Memory B cell (primary cell): ENCODE measurements around the gene EFNA1.
A peak's percentile ranks its signal among the peaks of the same experiment; 100 is the strongest.

ENCODE experiments used
- ATAC-seq: fragments of 150-1000 bp; cut with Tn5 transposase; 2 replicates; pipeline ENCODE4 v1.10.0; 2021; ENCODE audit warnings: low read depth, mild to moderate bottlenecking, moderate library complexity
- DNase-seq, 2 donors: peaks; one replicate each; pipeline ENCODE4 v3.0.0; 2022; ENCODE audit warnings: low spot score in 2 of 2
- H3K27ac Mint-ChIP-seq: one replicate; pipeline ENCODE4 v1.8.0; 2022; ENCODE audit warnings: mild to moderate bottlenecking, moderate library complexity, mixed read lengths
- H3K27me3 Mint-ChIP-seq: one replicate; pipeline ENCODE4 v1.8.0; 2022; ENCODE audit warnings: mixed read lengths
- H3K36me3 Mint-ChIP-seq: one replicate; pipeline ENCODE4 v1.8.0; 2022; ENCODE audit warnings: mild to moderate bottlenecking, mixed read lengths
- H3K4me1 Mint-ChIP-seq: one replicate; pipeline ENCODE4 v1.8.0; 2022; ENCODE audit warnings: mixed read lengths
- H3K4me3 Mint-ChIP-seq: one replicate; pipeline ENCODE4 v1.8.0; 2022; ENCODE audit warnings: mild to moderate bottlenecking, moderate library complexity, mixed read lengths
- H3K9me3 Mint-ChIP-seq: one replicate; pipeline ENCODE4 v1.8.0; 2022; ENCODE audit warnings: mixed read lengths

Gene EFNA1, protein sequence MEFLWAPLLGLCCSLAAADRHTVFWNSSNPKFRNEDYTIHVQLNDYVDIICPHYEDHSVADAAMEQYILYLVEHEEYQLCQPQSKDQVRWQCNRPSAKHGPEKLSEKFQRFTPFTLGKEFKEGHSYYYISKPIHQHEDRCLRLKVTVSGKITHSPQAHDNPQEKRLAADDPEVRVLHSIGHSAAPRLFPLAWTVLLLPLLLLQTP

DNA sequence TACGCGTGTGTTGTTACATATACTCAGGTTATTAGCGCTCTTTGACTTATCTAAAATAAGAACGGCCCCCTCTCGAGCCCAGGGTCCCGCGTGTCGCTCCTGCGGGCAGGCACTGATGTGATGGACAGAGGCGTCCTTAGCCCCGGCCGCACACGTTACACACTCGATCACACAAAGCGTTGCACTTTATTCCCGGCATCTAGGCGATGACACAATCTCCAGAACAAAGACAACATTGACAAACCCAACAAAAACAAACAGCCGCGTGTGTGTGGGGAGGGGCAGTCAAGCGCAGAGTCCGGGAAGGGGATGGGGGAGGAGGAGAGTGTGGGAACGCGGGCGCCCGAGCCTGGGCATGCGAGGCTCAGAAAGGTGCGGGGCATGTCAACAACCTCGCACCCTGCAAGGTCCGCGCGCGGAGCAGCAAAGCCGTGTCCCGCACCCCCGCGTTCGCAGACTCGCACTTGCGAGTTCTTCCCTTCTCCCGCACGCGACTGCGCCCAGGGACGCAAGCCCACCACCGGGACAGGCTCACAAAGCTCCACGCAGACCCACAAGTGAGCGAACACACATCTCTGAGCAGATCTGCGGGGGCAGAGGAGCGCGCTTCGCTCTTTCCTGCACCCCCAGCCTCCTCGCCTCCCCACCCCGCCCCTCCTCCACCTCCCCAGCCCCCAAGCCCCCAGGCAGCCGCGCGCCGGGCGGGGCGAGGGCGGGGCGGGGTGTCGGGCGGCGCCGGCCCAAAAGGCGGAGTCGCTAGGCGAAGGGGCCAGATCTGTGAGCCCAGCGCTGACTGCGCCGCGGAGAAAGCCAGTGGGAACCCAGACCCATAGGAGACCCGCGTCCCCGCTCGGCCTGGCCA, at the start of gene EFNA1:
Gene EFNA1, plus strand, starts transcription at position 772 of the 862 bp plus-strand sequence. CDS start 102 bp downstream, outside the sequence.
- no peaks in the 10 kb centered on the region for H3K9me3 Mint-ChIP-seq
- H3K36me3 Mint-ChIP-seq = no peaks in the 10 kb centered on the region
- peak within 1 kb of the TSS; percentile 84 for H3K4me3 Mint-ChIP-seq
- H3K4me1 Mint-ChIP-seq = peaks cover 21% of the 10 kb centered on the region
- ATAC-seq (peak; percentile 61), DNase-seq (peak in 1 of 2 donors; percentile 45)
- H3K27ac Mint-ChIP-seq = no peak within 1 kb of the TSS
- H3K27me3 Mint-ChIP-seq = peaks cover 24% of the 10 kb centered on the region

DNA sequence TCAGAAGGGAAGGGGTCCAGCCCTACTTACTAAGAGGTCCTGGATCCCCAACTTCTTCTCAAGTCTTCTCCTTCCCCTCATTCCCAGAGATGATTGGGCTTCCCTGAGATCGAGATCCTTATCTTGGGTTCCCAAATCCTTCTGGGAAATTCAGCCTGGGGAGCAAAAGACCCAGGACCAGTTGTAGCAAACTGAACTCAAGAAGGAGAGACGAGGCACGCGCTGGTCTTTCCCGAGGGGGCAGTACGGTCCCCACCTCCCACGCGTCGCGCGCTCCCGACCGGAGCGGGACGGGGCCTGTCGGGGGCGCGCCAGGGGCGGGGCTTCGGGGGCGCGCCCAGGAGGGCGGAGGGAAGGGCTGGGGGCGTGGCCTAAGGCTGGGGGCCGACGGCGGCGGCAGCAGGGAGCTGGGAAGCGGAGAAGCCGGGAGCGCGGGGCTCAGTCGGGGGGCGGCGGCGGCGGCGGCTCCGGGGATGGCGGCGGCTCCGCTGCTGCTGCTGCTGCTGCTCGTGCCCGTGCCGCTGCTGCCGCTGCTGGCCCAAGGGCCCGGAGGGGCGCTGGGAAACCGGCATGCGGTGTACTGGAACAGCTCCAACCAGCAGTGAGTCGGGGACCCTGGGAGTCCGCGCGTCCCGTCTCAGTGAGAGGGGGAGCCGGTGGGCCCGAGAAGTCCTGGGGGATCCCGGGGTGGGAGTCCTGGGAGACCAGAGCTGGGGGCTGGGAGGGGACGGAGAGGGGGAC, 49.0 kb upstream of the EFNA1 start, which contains the start of gene EFNA3:
Gene EFNA3, plus strand, starts transcription at position 369 of the 741 bp plus-strand sequence. Its CDS starts 105 bp downstream, at position 474.
- H3K4me1 Mint-ChIP-seq = peaks cover 28% of the 10 kb centered on the region
- peak within 1 kb of the TSS; percentile 86 for H3K4me3 Mint-ChIP-seq
- H3K9me3 Mint-ChIP-seq = no peaks in the 10 kb centered on the region
- ATAC-seq (peak; percentile 61), DNase-seq (peak; percentile 55 to 66)
- H3K27ac Mint-ChIP-seq = peak within 1 kb of the TSS; percentile 14
- no peaks in the 10 kb centered on the region for H3K36me3 Mint-ChIP-seq
- peaks cover 12% of the 10 kb centered on the region for H3K27me3 Mint-ChIP-seq

DNA sequence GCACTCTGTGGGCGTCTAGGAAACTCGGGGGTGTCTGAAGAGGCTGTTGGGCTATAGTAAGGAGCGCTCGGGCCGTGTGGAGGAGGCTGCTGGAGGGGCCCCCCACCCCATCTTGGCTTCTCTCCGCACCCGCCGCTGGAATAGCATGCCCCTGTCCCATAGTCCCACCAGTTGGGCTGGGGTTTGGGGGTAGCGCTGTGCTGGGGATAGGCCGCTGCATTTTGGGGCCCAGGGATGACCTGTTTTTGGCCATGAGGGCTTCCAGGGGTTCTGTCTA, 48.5 kb upstream of the EFNA1 start:
- ATAC-seq = no peak
- DNase-seq = no peak
- Mint-ChIP-seq H3K27ac (peak overlapping the region; percentile 14), H3K4me1 (peaks cover 28% of the 10 kb centered on the region), H3K9me3 (no peaks in the 10 kb centered on the region), H3K36me3 (no peaks in the 10 kb centered on the region), H3K27me3 (peaks cover 17% of the 10 kb centered on the region), H3K4me3 (peak overlapping the region; percentile 86)

DNA sequence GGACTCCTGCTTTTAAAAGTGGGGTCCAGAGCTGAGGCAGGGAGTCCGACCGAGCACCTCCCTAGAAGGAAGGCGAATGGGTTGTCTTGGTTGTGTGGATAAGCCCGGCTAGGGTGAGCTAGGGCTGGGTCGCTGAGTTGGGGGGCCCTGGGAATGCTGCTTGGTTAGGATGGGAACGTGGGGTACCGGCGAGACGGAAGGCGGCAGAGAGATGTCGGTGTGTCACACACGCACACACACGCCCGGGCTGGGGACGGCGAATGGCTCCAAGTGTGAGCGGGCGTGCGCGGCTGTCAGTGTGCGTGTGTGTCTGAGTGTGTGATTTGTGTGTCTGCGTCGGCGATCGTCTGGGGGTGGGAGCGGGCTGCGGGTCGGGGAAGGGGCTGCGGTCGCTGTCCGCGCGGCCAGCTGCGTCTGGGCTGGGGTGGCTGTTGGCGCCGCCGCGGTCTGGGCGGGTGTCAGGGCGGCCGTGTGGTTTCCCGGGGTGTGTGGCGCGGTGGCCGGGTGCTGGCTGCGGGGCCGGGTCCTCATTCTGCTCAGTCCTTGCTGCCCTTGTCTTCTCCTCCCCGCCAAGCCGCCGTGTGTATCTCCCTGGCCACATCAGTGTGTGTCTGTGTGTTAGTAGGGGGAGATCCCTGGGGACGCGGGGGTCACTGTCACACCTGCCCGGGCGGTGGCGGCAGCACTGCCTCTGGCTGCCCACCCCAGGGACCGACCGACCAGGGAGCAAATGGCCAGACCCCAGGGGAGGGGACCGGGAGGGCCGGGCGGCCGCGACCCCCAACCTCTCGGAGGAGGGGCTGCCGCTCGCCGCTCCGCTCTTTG, 48.0 kb upstream of the EFNA1 start:
- Mint-ChIP-seq H3K36me3 (no peaks in the 10 kb centered on the region), H3K9me3 (no peaks in the 10 kb centered on the region), H3K4me1 (peaks cover 33% of the 10 kb centered on the region), H3K4me3 (peak overlapping the region; percentile 86), H3K27me3 (peaks cover 17% of the 10 kb centered on the region), H3K27ac (peak overlapping the region; percentile 14)
- peak; percentile 5 for ATAC-seq
- no peak for DNase-seq

DNA sequence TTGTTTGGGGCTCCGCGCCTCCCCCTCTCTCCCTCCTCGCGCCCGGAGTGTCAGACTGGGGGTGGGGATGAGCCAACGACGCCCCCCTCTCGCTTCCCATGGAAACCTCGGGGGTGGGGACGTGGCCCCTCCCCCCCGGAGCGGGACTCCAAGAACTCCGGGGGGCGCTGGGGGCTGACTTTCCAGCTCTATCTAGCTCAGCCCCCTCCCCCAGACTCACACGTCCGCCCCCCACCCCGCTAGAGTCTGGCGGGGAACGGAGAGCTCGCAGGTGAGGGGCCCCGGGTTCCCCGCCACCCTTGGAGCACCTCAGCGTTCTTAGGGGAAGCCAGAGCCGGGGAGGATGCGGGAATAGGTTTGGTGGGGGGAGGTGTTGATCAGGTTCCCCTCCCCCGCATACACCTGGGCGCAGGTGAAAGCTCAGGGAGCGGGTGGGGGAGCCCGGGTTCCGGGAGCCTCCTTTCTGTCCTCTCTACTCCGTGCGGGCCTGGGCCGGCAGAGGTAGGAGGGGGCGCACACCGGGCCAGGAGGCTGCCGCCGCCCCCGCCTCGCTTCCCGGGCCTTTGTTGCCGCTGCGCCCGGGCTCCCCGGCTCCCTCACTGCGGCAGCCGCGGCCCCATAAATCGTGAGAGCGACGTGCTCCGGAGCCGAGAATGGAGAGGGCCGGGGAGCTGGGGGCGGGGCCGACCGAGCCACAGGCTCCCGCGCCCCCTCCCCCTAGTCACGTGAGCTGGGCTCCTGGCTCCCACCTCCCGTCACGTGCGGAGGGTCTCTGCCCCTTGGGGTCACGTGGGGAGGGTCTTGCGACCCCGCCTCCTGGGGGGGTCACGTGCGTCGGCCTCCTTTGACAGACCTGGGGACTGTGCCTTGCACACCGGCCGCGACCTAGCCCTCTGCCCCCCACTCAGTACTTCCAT, 47.1 kb upstream of the EFNA1 start:
- no peaks in the 10 kb centered on the region for H3K36me3 Mint-ChIP-seq
- peaks cover 37% of the 10 kb centered on the region for H3K4me1 Mint-ChIP-seq
- peak overlapping the region; percentile 43 for H3K4me3 Mint-ChIP-seq
- ATAC-seq (no peak), DNase-seq (peak in 1 of 2 donors; percentile 48)
- no peak overlapping the region for H3K27ac Mint-ChIP-seq
- H3K9me3 Mint-ChIP-seq = no peaks in the 10 kb centered on the region
- H3K27me3 Mint-ChIP-seq = peaks cover 17% of the 10 kb centered on the region

- no peak for DNase-seq
- peak overlapping the region; percentile 62 for H3K4me3 Mint-ChIP-seq
- ATAC-seq = no peak
- H3K27ac Mint-ChIP-seq = peak overlapping the region; percentile 7
- H3K9me3 Mint-ChIP-seq = no peaks in the 10 kb centered on the region
- H3K27me3 Mint-ChIP-seq = peaks cover 17% of the 10 kb centered on the region
- no peaks in the 10 kb centered on the region for H3K36me3 Mint-ChIP-seq
- H3K4me1 Mint-ChIP-seq = peaks cover 41% of the 10 kb centered on the region
These were observed 46.0 kb upstream of the EFNA1 start for GRCh38 chr1:155081472-155082300.

GRCh38 chr1:155082301-155083051, 45.2 kb upstream of the EFNA1 start:
- H3K27me3 Mint-ChIP-seq = peaks cover 17% of the 10 kb centered on the region
- H3K9me3 Mint-ChIP-seq = no peaks in the 10 kb centered on the region
- no peaks in the 10 kb centered on the region for H3K36me3 Mint-ChIP-seq
- ATAC-seq (no peak), DNase-seq (no peak)
- no peak overlapping the region for H3K27ac Mint-ChIP-seq
- H3K4me3 Mint-ChIP-seq = peak overlapping the region; percentile 42
- peaks cover 41% of the 10 kb centered on the region for H3K4me1 Mint-ChIP-seq

DNA sequence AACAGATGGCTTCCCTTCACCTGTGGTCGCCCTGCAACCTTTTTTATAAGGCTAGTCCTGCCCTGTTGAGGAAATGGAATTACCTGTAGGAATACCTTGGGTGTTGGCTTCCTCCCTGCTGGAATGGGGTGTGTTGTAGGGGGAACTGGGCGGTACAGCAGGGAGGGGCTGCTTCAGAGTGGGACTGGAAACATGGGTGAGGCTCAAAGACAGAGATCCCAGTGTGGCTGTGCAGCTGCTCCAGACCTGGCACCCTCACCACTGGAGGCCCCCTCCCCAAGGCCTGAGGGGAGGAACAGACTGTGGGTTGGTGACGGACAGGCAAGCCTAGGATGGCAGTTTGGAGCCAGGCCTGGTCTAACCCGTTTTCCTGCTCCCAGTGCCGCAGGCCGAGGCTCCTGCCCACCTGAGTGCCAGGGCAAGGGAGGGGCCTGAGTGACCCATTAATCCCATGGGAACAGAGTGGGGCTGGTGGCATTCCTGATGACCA, 44.6 kb upstream of the EFNA1 start:
- DNase-seq (no peak), ATAC-seq (no peak)
- H3K4me1 Mint-ChIP-seq = peaks cover 36% of the 10 kb centered on the region
- H3K27ac Mint-ChIP-seq = no peak overlapping the region
- H3K4me3 Mint-ChIP-seq = peak overlapping the region; percentile 6
- no peaks in the 10 kb centered on the region for H3K9me3 Mint-ChIP-seq
- no peaks in the 10 kb centered on the region for H3K36me3 Mint-ChIP-seq
- peaks cover 17% of the 10 kb centered on the region for H3K27me3 Mint-ChIP-seq

- no peak for DNase-seq
- H3K4me3 Mint-ChIP-seq = peak overlapping the region; percentile 90
- H3K27ac Mint-ChIP-seq = peak overlapping the region; percentile 80
- no peak for ATAC-seq
- H3K27me3 Mint-ChIP-seq = peaks cover 17% of the 10 kb centered on the region
- no peaks in the 10 kb centered on the region for H3K9me3 Mint-ChIP-seq
- H3K36me3 Mint-ChIP-seq = no peaks in the 10 kb centered on the region
- H3K4me1 Mint-ChIP-seq = peaks cover 36% of the 10 kb centered on the region
These were observed 43.6 kb upstream of the EFNA1 start for GRCh38 chr1:155083865-155084721.

DNA sequence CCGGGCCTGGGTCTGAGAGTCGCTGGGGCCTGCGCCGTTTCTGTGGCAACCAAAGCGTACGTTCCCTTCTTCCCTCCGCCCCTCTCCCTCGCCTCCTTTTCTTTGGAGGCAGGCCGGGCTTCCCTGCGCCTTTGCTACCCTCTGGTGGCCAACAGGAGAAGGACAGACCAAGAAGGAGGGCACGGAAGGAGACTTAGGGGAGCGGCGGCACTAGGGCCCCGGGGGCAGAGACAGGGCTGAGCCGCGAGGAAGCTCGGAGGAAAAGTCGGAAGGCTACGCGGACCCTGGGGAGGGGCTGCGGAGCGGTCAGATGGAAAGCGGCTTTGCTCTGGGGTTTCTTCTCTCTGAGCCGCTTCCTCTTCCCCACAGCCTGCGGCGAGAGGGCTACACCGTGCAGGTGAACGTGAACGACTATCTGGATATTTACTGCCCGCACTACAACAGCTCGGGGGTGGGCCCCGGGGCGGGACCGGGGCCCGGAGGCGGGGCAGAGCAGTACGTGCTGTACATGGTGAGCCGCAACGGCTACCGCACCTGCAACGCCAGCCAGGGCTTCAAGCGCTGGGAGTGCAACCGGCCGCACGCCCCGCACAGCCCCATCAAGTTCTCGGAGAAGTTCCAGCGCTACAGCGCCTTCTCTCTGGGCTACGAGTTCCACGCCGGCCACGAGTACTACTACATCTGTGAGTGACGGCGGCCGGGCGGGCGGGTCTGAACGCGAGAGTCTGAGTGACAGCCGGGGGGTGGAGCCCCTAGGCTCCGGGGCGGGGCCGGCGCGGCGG, 42.8 kb upstream of the EFNA1 start:
- Mint-ChIP-seq H3K9me3 (no peaks in the 10 kb centered on the region), H3K27me3 (peaks cover 13% of the 10 kb centered on the region), H3K36me3 (no peaks in the 10 kb centered on the region), H3K4me1 (peaks cover 29% of the 10 kb centered on the region), H3K4me3 (peak overlapping the region; percentile 90), H3K27ac (peak overlapping the region; percentile 80)
- DNase-seq (peak; percentile 93), ATAC-seq (peak; percentile 74)
